HepG2 (cell line): ENCODE measurements around the gene ACADS. TPM values are rescaled to one million over a fixed set of nuclear protein-coding genes. Genes with fewer than 3 reads are reported as not detected.
A peak's percentile ranks its signal among the peaks of the same experiment; 100 is the strongest.

ENCODE experiments used
- ARID2 ChIP-seq: sonication (generic); formaldehyde crosslinking; IDR thresholded peaks from 2 replicates; pipeline ENCODE4 v1.8.1; 2022; ENCODE audit warnings: mild to moderate bottlenecking, missing genetic modification reagents, borderline replicate concordance
- ARID3A ChIP-seq: IDR thresholded peaks from 2 replicates; pipeline ENCODE4 v1.6.1; 2012; ENCODE audit warnings: low read depth, low read length, improper control_type of control experiment
- CCAR2 ChIP-seq: fragments of 200-400 bp; formaldehyde crosslinking; optimal IDR thresholded peaks from 2 replicates; pipeline ENCODE3; 2018; ENCODE audit warnings: low read depth, mild to moderate bottlenecking, low read length, moderate library complexity
- CEBPG ChIP-seq: IDR thresholded peaks from 2 replicates; pipeline ENCODE4 v1.6.1; 2016
- HMGA1 ChIP-seq: sonication (generic); formaldehyde crosslinking; conservative IDR thresholded peaks from 2 replicates; pipeline ENCODE4 v1.4.0; 2020; ENCODE audit warnings: missing genetic modification reagents
- MIER3 ChIP-seq: IDR thresholded peaks from 2 replicates; pipeline ENCODE4 v1.6.1; 2016; ENCODE audit warnings: missing compliant biosample characterization, borderline replicate concordance
- MTA1 ChIP-seq: sonication (generic); formaldehyde crosslinking; IDR thresholded peaks from 2 replicates; pipeline ENCODE4 v1.4.0; 2020; ENCODE audit warnings: missing genetic modification reagents, mild to moderate bottlenecking, borderline replicate concordance
- NAIF1 ChIP-seq: sonication (generic); formaldehyde crosslinking; IDR thresholded peaks from 2 replicates; pipeline ENCODE4 v1.5.0; 2020; ENCODE audit warnings: mild to moderate bottlenecking, missing genetic modification reagents, borderline replicate concordance
- NFKB2 ChIP-seq: sonication (generic); formaldehyde crosslinking; IDR thresholded peaks from 2 replicates; pipeline ENCODE4 v1.4.0; 2020; ENCODE audit warnings: missing genetic modification reagents, borderline replicate concordance
- NR1H2 ChIP-seq: sonication (generic); formaldehyde crosslinking; IDR thresholded peaks from 2 replicates; pipeline ENCODE4 v1.8.1; 2022; ENCODE audit warnings: low read depth, missing genetic modification reagents, borderline replicate concordance
- PHF5A ChIP-seq: IDR thresholded peaks from one replicate; pipeline ENCODE4 v1.6.1; 2018; ENCODE audit warnings: low read depth, missing genetic modification reagents; ENCODE audit not compliant: unreplicated experiment
- RFX5 ChIP-seq: IDR thresholded peaks from 2 replicates; pipeline ENCODE4 v1.6.1; 2011; ENCODE audit warnings: low read depth, low read length, improper control_type of control experiment
- SIX4 ChIP-seq: sonication (generic); formaldehyde crosslinking; IDR thresholded peaks from 2 replicates; pipeline ENCODE4 v1.4.0; 2020; ENCODE audit warnings: missing genetic modification reagents
- ZBTB44 ChIP-seq: sonication (generic); formaldehyde crosslinking; IDR thresholded peaks from 2 replicates; pipeline ENCODE4 v1.4.0; 2020; ENCODE audit warnings: missing genetic modification reagents
- ZC3H13 ChIP-seq: sonication (generic); formaldehyde crosslinking; IDR thresholded peaks from 2 replicates; pipeline ENCODE4 v1.8.1; 2023; ENCODE audit warnings: mild to moderate bottlenecking, missing genetic modification reagents, moderate library complexity
- ZFP36L2 ChIP-seq: sonication (generic); formaldehyde crosslinking; IDR thresholded peaks from 2 replicates; pipeline ENCODE4 v1.4.0; 2020; ENCODE audit warnings: missing genetic modification reagents
- ZMYM2 ChIP-seq: sonication (generic); formaldehyde crosslinking; IDR thresholded peaks from 2 replicates; pipeline ENCODE4 v1.8.0; 2022; ENCODE audit warnings: mild to moderate bottlenecking, missing genetic modification reagents
- ZNF274 ChIP-seq: sonication (generic); formaldehyde crosslinking; IDR thresholded peaks from 2 replicates; pipeline ENCODE4 v1.5.1; 2020; ENCODE audit warnings: mild to moderate bottlenecking, missing genetic modification reagents
- ZNF431 ChIP-seq: sonication (generic); formaldehyde crosslinking; IDR thresholded peaks from 2 replicates; pipeline ENCODE4 v1.9.0; 2022; ENCODE audit warnings: missing genetic modification reagents, low read depth, mild to moderate bottlenecking, borderline replicate concordance
- ZNF562 ChIP-seq: sonication (generic); formaldehyde crosslinking; IDR thresholded peaks from 2 replicates; pipeline ENCODE4 v1.8.0; 2022; ENCODE audit warnings: missing genetic modification reagents, borderline replicate concordance
- ZNF605 ChIP-seq: sonication (generic); formaldehyde crosslinking; IDR thresholded peaks from 2 replicates; pipeline ENCODE4 v1.8.0; 2022; ENCODE audit warnings: mild to moderate bottlenecking, missing genetic modification reagents
- ZNF773 ChIP-seq: sonication (generic); formaldehyde crosslinking; IDR thresholded peaks from 2 replicates; pipeline ENCODE4 v1.4.0; 2020; ENCODE audit warnings: missing genetic modification reagents, borderline replicate concordance
- polyA plus RNA-seq, 8 experiments: library from polyadenylated mRNA; depleted of rRNA in 3 of 8; stranded (reverse) in 7 of 8; unstranded in 1 of 8; fragments of >200 nt; fragmentation: Illumina TruSeq in 4 of 8; extraction: Trizol in 4 of 8; gene quantifications; 2 replicates each; pipeline versions ENCODE4 v1.2.1 to v1.2.3, GENCODE V29; 2011 to 2016; ENCODE audit warnings: low read depth in 4 of 8, missing spikeins in 1 of 8, mixed read lengths in 1 of 8; ENCODE audit not compliant: insufficient read depth in 1 of 8
- total RNA-seq, 5 experiments: library from RNA; depleted of rRNA; stranded (reverse); fragments of >200 nt; fragmentation: Illumina TruSeq; extraction: Trizol; gene quantifications; 2 replicates each; pipeline ENCODE4 v1.2.3, GENCODE V29; 2016; ENCODE audit warnings: low read depth in 1 of 5
- TF ChIP-seq, protein P1 (sequence below): sonication (generic); formaldehyde crosslinking; IDR thresholded peaks from 2 replicates; pipeline ENCODE4 v1.5.0; 2020; ENCODE audit warnings: missing genetic modification reagents
- TF ChIP-seq, protein P2 (sequence below): sonication (generic); formaldehyde crosslinking; IDR thresholded peaks from 2 replicates; pipeline ENCODE4 v1.4.0; 2020; ENCODE audit warnings: missing genetic modification reagents

The ACADS gene
- total and polyA plus RNA-seq, 2 of the 13 experiments (the other 11 are each of a cell fraction or from before 2014, with no cell fraction given) = 17.4 to 27.7 TPM

DNA sequence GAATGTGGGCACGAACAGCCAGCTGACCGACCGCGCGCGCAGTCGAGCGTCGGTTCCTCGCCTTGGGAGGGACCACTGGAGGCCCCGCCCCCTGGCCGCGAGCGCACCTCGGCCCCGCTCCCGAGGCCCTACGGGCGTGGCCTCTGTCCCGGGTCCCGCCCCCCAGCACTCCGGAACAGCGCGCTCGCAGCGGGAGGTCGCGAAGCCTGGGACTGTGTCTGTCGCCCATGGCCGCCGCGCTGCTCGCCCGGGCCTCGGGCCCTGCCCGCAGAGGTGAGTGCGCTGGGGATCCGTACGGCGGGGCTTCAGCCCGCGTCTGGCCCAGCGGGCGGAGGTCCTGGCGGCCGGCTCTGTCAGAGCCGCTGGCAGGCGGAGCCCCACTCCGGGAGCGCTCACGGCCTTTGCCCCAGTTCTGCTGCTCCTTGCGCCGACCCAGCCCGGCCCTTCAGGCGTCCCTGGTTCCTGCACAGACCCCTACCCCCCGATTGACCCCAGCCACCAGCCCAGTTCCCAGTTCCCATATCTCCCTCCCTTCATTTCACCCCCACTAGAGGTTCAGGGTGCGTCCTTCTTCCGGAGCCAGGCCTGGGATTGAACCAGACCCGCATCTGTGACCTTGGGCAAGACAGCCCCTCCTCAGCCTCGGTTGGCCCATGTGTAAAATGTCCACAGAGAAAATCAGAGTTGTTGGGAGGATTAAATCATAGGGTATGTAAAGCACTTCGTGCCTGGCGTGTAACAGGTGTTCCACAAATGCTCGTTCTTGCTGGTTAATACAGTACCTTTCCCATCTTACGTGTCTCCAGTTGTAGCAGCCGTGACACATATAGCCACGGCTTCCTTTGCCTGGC is at the start of gene ACADS (continued):
- TF ChIP-seq ZBTB44 (CRISPR knock-in tag) (no peak), NFKB2 (CRISPR knock-in tag) (peak; percentile 59; the same call in 1 of the 2 replicates), ZNF274 (CRISPR knock-in tag) (peak; percentile 58; the same call in 1 of the 2 replicates), MIER3 (no peak), ARID2 (CRISPR knock-in tag) (no peak), ZNF773 (peak; percentile 72; the same call in 1 of the 2 replicates), NR1H2 (CRISPR knock-in tag) (peak; percentile 65; the same call in 1 of the 2 replicates), ARID3A (no peak), RFX5 (no peak), CCAR2 (no peak), NAIF1 (CRISPR knock-in tag) (no peak), ZFP36L2 (CRISPR knock-in tag) (no peak), ZNF605 (CRISPR knock-in tag) (peak; percentile 38; the same call in 1 of the 2 replicates), SIX4 (no peak), ZNF562 (no peak), ZMYM2 (CRISPR knock-in tag) (no peak), ZC3H13 (CRISPR knock-in tag) (no peak), MTA1 (CRISPR knock-in tag) (peak; percentile 60; the same call in 1 of the 2 replicates), PHF5A (CRISPR knock-in tag) (no peak), CEBPG (CRISPR knock-in tag) (no peak), ZNF431 (CRISPR knock-in tag) (no peak), HMGA1 (CRISPR knock-in tag) (no peak)
- TF ChIP-seq, protein P1, sequence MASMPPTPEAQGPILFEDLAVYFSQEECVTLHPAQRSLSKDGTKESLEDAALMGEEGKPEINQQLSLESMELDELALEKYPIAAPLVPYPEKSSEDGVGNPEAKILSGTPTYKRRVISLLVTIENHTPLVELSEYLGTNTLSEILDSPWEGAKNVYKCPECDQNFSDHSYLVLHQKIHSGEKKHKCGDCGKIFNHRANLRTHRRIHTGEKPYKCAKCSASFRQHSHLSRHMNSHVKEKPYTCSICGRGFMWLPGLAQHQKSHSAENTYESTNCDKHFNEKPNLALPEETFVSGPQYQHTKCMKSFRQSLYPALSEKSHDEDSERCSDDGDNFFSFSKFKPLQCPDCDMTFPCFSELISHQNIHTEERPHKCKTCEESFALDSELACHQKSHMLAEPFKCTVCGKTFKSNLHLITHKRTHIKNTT (CRISPR knock-in tag) = no peak
- TF ChIP-seq, protein P2, sequence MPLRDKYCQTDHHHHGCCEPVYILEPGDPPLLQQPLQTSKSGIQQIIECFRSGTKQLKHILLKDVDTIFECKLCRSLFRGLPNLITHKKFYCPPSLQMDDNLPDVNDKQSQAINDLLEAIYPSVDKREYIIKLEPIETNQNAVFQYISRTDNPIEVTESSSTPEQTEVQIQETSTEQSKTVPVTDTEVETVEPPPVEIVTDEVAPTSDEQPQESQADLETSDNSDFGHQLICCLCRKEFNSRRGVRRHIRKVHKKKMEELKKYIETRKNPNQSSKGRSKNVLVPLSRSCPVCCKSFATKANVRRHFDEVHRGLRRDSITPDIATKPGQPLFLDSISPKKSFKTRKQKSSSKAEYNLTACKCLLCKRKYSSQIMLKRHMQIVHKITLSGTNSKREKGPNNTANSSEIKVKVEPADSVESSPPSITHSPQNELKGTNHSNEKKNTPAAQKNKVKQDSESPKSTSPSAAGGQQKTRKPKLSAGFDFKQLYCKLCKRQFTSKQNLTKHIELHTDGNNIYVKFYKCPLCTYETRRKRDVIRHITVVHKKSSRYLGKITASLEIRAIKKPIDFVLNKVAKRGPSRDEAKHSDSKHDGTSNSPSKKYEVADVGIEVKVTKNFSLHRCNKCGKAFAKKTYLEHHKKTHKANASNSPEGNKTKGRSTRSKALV (CRISPR knock-in tag) = no peak
